ENCODE results near the gene IMMP2L.
"Not testable (repeated sequence)": the region's sequence is repeated elsewhere in the genome, so short reads cannot be mapped to it uniquely, and the experiment has no call there.

Gene IMMP2L

GRCh38 chr7:111509288-111509687, 53.0 kb downstream of the IMMP2L start:
- DNase-seq (ENCODE audit: low read depth, low spot score) = no peak

GRCh38 chr7:111508387-111508786, 53.9 kb downstream of the IMMP2L start:
- no peak for DNase-seq (ENCODE audit: low read depth, low spot score)

- not testable (repeated sequence) for DNase-seq (ENCODE audit: low read depth, low spot score)
These were observed 56.9 kb downstream of the IMMP2L start for GRCh38 chr7:111505422-111505821.

GRCh38 chr7:111501799-111502198, 60.5 kb downstream of the IMMP2L start:
- not testable (repeated sequence) for DNase-seq (ENCODE audit: low read depth, low spot score)

GRCh38 chr7:111499027-111499426, 63.3 kb downstream of the IMMP2L start:
- no peak for DNase-seq (ENCODE audit: low read depth, low spot score)

- no peak for DNase-seq (ENCODE audit: low read depth, low spot score)
These were observed 63.8 kb downstream of the IMMP2L start for GRCh38 chr7:111498391-111499007.

- DNase-seq (ENCODE audit: low read depth, low spot score) = no peak
These were observed 67.0 kb downstream of the IMMP2L start for GRCh38 chr7:111495173-111495810.

- no peak for DNase-seq (ENCODE audit: low read depth, low spot score)
These were observed 70.1 kb downstream of the IMMP2L start for GRCh38 chr7:111492234-111492633.

- peak; percentile 6 for DNase-seq (ENCODE audit: low read depth, low spot score)
These were observed 75.7 kb downstream of the IMMP2L start for GRCh38 chr7:111486472-111487142.

GRCh38 chr7:111485701-111486380, 76.5 kb downstream of the IMMP2L start:
- DNase-seq (ENCODE audit: low read depth, low spot score) = no peak

- no peak for DNase-seq (ENCODE audit: low read depth, low spot score)
These were observed 79.2 kb downstream of the IMMP2L start for GRCh38 chr7:111483078-111483477.

- no peak for DNase-seq (ENCODE audit: low read depth, low spot score)
These were observed 84.6 kb downstream of the IMMP2L start for GRCh38 chr7:111477462-111478225.

GRCh38 chr7:111476586-111477293, 85.6 kb downstream of the IMMP2L start:
- DNase-seq (ENCODE audit: low read depth, low spot score) = no peak

- no peak for DNase-seq (ENCODE audit: low read depth, low spot score)
These were observed 86.3 kb downstream of the IMMP2L start for GRCh38 chr7:111475959-111476358.

GRCh38 chr7:111475419-111475748, 86.9 kb downstream of the IMMP2L start:
- no peak for DNase-seq (ENCODE audit: low read depth, low spot score)

GRCh38 chr7:111474723-111475418, 87.4 kb downstream of the IMMP2L start:
- no peak for DNase-seq (ENCODE audit: low read depth, low spot score)

- DNase-seq (ENCODE audit: low read depth, low spot score) = no peak
These were observed 88.7 kb downstream of the IMMP2L start for GRCh38 chr7:111473449-111474198.

- no peak for DNase-seq (ENCODE audit: low read depth, low spot score)
These were observed 91.3 kb downstream of the IMMP2L start for GRCh38 chr7:111470998-111471397.

GRCh38 chr7:111469894-111470293, 92.4 kb downstream of the IMMP2L start:
- DNase-seq (ENCODE audit: low read depth, low spot score) = not testable (repeated sequence)

GRCh38 chr7:111465774-111466173, 96.5 kb downstream of the IMMP2L start:
- DNase-seq (ENCODE audit: low read depth, low spot score) = not testable (repeated sequence)
